Gastrocnemius medialis (tissue), 4 donors: Measurements from ENCODE around the gene SYT7. TPM values are rescaled to one million over a fixed set of nuclear protein-coding genes. Genes with fewer than 3 reads are reported as not detected.

Source experiments
- ATAC-seq, 2 donors: fragments of 150-250 bp; one replicate each; pipeline ENCODE4 v1.9.1; 2016
- DNase-seq, 2 donors: peaks; one replicate each; pipeline ENCODE4 v3.0.0-alpha.2; 2019
- H3K27ac ChIP-seq, 4 donors: fragments of 200-600 bp; sonication (generic); 1 replicate in 1 of 4; 2 replicates in 3 of 4; pipeline ENCODE4 v1.5.1; 2016 to 2018; ENCODE audit warnings: mild to moderate bottlenecking in 2 of 4, moderate library complexity in 1 of 4
- H3K27me3 ChIP-seq, 3 donors: fragments of 200-600 bp; sonication (generic) in 2 of 3; 1 replicate in 1 of 3; 2 replicates in 2 of 3; pipeline versions ENCODE4 v1.5.1 to v1.6.0; 2016 to 2019; ENCODE audit warnings: mild to moderate bottlenecking in 1 of 3, moderate library complexity in 1 of 3
- H3K36me3 ChIP-seq, 2 donors: fragments of 200-600 bp; sonication (generic) in 1 of 2; one replicate each; pipeline ENCODE4 v1.5.1; 2017 to 2018
- H3K4me1 ChIP-seq, 2 donors: fragments of 200-600 bp; sonication (generic) in 1 of 2; one replicate each; pipeline ENCODE4 v1.5.1; 2016 to 2017; ENCODE audit warnings: mild to moderate bottlenecking in 2 of 2
- H3K4me3 ChIP-seq, 4 donors: fragments of 200-600 bp; sonication (generic) in 3 of 4; 1 replicate in 1 of 4; 2 replicates in 3 of 4; pipeline ENCODE4 v1.5.1; 2016 to 2019; ENCODE audit warnings: mild to moderate bottlenecking in 2 of 4
- H3K9me3 ChIP-seq, 3 donors: fragments of 200-600 bp; sonication (generic) in 2 of 3; 1 replicate in 1 of 3; 2 replicates in 2 of 3; pipeline ENCODE4 v1.5.1; 2016 to 2019
- CTCF ChIP-seq, 5 experiments: fragments of 450-650 bp in 3 of 5; fragments of 200-600 bp in 2 of 5; sonication (generic) in 2 of 5; IDR thresholded peaks in 4 of 5; conservative IDR thresholded peaks in 1 of 5; 1 replicate in 4 of 5; 2 replicates in 1 of 5; pipeline ENCODE4 v1.5.1; 2016 to 2019; ENCODE audit warnings: antibody characterized with exemption in 5 of 5, mild to moderate bottlenecking in 3 of 5, moderate library complexity in 3 of 5
- POLR2A ChIP-seq, 2 donors: fragments of 450-650 bp; IDR thresholded peaks; one replicate each; pipeline ENCODE4 v1.6.1; 2017; ENCODE audit warnings: antibody characterized with exemption in 2 of 2, mild to moderate bottlenecking in 2 of 2, moderate library complexity in 2 of 2
- in situ Hi-C, 4 donors: fragments of 200-750 bp; cut with MboI; loops; one replicate each; pipeline versions ENCODE4 v1.15.0 to v1.8.0; 2017; ENCODE audit warnings: low sequenced_read_pairs in 4 of 4
- intact Hi-C: fragments of 100-400 bp; cut with DNase I; formaldehyde crosslinking; loops from one replicate; pipeline ENCODE4 v1.15.1; 2023; ENCODE audit warnings: low total_unique reads
- total RNA-seq, 4 donors: library from RNA; depleted of rRNA; stranded (reverse); fragments of >200 nt; gene quantifications; one replicate each; pipeline versions ENCODE4 v1.1.0 to v1.2.3, GENCODE V29; 2016

The SYT7 gene
- total RNA-seq, 4 donors from 2014 or later = 0.68 to 4.9 (median 1.4) TPM

- intact Hi-C loops = no loop called here
- no peaks in the 10 kb centered on the region for H3K36me3 ChIP-seq
- ATAC-seq (no peak), DNase-seq (no peak)
- no peak overlapping the region for H3K27ac ChIP-seq
- TF ChIP-seq POLR2A (IDR thresholded peaks at IDR 0.05) (no peak), CTCF (IDR thresholded peaks at IDR 0.05 in 4 of 5, conservative IDR thresholded peaks at IDR 0.05 in 1 of 5) (no peak)
- in situ Hi-C loops = no loop called here
- H3K9me3 ChIP-seq = no peaks in the 10 kb centered on the region
- no peak overlapping the region for H3K4me3 ChIP-seq
- peaks cover 8 to 12% of the 10 kb centered on the region in 2 donors for H3K4me1 ChIP-seq
- no peaks in the 10 kb centered on the region for H3K27me3 ChIP-seq
Measured at GRCh38 chr11:61592176-61592575, 11.3 kb upstream of the SYT7 start.

GRCh38 chr11:61589961-61590360 is 9.1 kb upstream of the SYT7 start:
- Histone ChIP-seq H3K27me3 (no peaks in the 10 kb centered on the region), H3K4me3 (no peak overlapping the region), H3K27ac (no peak overlapping the region), H3K9me3 (no peaks in the 10 kb centered on the region), H3K4me1 (peaks cover 8 to 10% of the 10 kb centered on the region in 2 donors), H3K36me3 (no peaks in the 10 kb centered on the region)
- ATAC-seq (no peak), DNase-seq (no peak)
- in situ Hi-C loops = no loop called here
- TF ChIP-seq POLR2A (IDR thresholded peaks at IDR 0.05) (no peak), CTCF (IDR thresholded peaks at IDR 0.05 in 4 of 5, conservative IDR thresholded peaks at IDR 0.05 in 1 of 5) (no peak)
- intact Hi-C loops = no loop called here

GRCh38 chr11:61588728-61589191 is 7.9 kb upstream of the SYT7 start:
- Histone ChIP-seq H3K4me3 (peak overlapping the region; percentile 50 to 65 (median 60)), H3K27me3 (no peaks in the 10 kb centered on the region), H3K9me3 (no peaks in the 10 kb centered on the region), H3K27ac (peak overlapping the region; percentile 36 to 76 (median 66)), H3K36me3 (no peaks in the 10 kb centered on the region), H3K4me1 (peaks cover 8 to 10% of the 10 kb centered on the region in 2 donors)
- in situ Hi-C loops (no loop called here), intact Hi-C loops (no loop called here)
- ATAC-seq (peak; percentile 7 to 24), DNase-seq (peak in 1 of 2 donors; percentile 52)
- TF ChIP-seq CTCF (IDR thresholded peaks at IDR 0.05 in 4 of 5, conservative IDR thresholded peaks at IDR 0.05 in 1 of 5) (no peak), POLR2A (IDR thresholded peaks at IDR 0.05) (peak in 1 of 2 donors; percentile 1)

- no peaks in the 10 kb centered on the region for H3K9me3 ChIP-seq
- DNase-seq = peak in 1 of 2 donors; percentile 52
- H3K36me3 ChIP-seq = no peaks in the 10 kb centered on the region
- intact Hi-C loops (no loop called here), in situ Hi-C loops (no loop called here)
- H3K27ac ChIP-seq = peak overlapping the region; percentile 57 to 76 (median 71)
- H3K4me1 ChIP-seq = peaks cover 8 to 10% of the 10 kb centered on the region in 2 donors
- peak in 1 of 2 donors; percentile 3 for TF ChIP-seq POLR2A (IDR thresholded peaks at IDR 0.05)
- TF ChIP-seq CTCF (IDR thresholded peaks at IDR 0.05 in 4 of 5, conservative IDR thresholded peaks at IDR 0.05 in 1 of 5) = peak in 1 of 5 experiments; percentile 41
- ATAC-seq = peak; percentile 63 to 78
- peak overlapping the region; percentile 50 to 65 (median 60) for H3K4me3 ChIP-seq
- no peaks in the 10 kb centered on the region for H3K27me3 ChIP-seq
Measured at GRCh38 chr11:61587951-61588727, 7.3 kb upstream of the SYT7 start.
